Mammary epithelial cell (primary cell): Measurements from ENCODE around the gene ZEB2.

ENCODE experiments used
- CTCF ChIP-seq, 2 donors: IDR thresholded peaks in 1 of 2; conservative IDR thresholded peaks in 1 of 2; 2 replicates each; pipeline ENCODE4 v1.5.1; 2011 to 2012; ENCODE audit warnings: inconsistent platforms in 2 of 2, low read length in 2 of 2, mild to moderate bottlenecking in 2 of 2, control low read depth in 1 of 2, low read depth in 1 of 2; ENCODE audit not compliant: insufficient read depth in 1 of 2; ENCODE audit errors: extremely low read depth in 1 of 2
- EZH2 ChIP-seq: IDR thresholded peaks from 2 replicates; pipeline ENCODE4 v1.6.1; 2012; ENCODE audit warnings: low read length, inconsistent platforms, borderline replicate concordance

- TF ChIP-seq EZH2: no peak
- TF ChIP-seq CTCF (conservative IDR thresholded peaks at IDR 0.05 in 1 of 2, IDR thresholded peaks at IDR 0.05 in 1 of 2; ENCODE audit: extremely low read depth in 1 of 2, insufficient read depth in 1 of 2, low read depth in 1 of 2, low read length in 2 of 2): no peak
Measured at GRCh38 chr2:144464730-144465129, 55.2 kb downstream of the ZEB2 start.
